Ascending aorta (tissue), 2 donors: ENCODE results near the gene FGF12. TPM values are rescaled to one million over a fixed set of nuclear protein-coding genes. Genes with fewer than 3 reads are reported as not detected.

Experiments used
- DNase-seq, 2 donors: peaks; one replicate each; pipeline ENCODE4 v3.0.0-alpha.2; 2019; ENCODE audit warnings: low spot score in 2 of 2
- H3K27ac ChIP-seq, 2 donors: fragments of 200-600 bp; sonication (generic); one replicate each; pipeline ENCODE4 v1.5.1; 2016 to 2017; ENCODE audit warnings: mild to moderate bottlenecking in 1 of 2
- H3K27me3 ChIP-seq: fragments of 200-600 bp; sonication (generic); one replicate; pipeline ENCODE4 v1.5.1; 2017
- H3K36me3 ChIP-seq, 2 donors: fragments of 200-600 bp; sonication (generic); one replicate each; pipeline ENCODE4 v1.5.1; 2016
- H3K4me1 ChIP-seq, 2 donors: fragments of 200-600 bp; sonication (generic); one replicate each; pipeline ENCODE4 v1.5.1; 2016 to 2017; ENCODE audit warnings: mild to moderate bottlenecking in 1 of 2
- H3K4me3 ChIP-seq, 2 donors: fragments of 200-600 bp; sonication (generic); one replicate each; pipeline ENCODE4 v1.5.1; 2016 to 2017; ENCODE audit warnings: mild to moderate bottlenecking in 1 of 2
- H3K9me3 ChIP-seq, 2 donors: fragments of 200-600 bp; sonication (generic); one replicate each; pipeline ENCODE4 v1.5.1; 2016
- CTCF ChIP-seq, 3 experiments: fragments of 200-600 bp in 2 of 3; fragments of 450-650 bp in 1 of 3; sonication (generic) in 2 of 3; IDR thresholded peaks; one replicate each; pipeline ENCODE4 v1.5.1; 2016 to 2019; ENCODE audit warnings: antibody characterized with exemption in 3 of 3, mild to moderate bottlenecking in 1 of 3, moderate library complexity in 1 of 3
- intact Hi-C: fragments of 100-400 bp; cut with DNase I; formaldehyde crosslinking; loops from one replicate; pipeline ENCODE4 v1.15.1; 2023
- total RNA-seq: library from RNA; depleted of rRNA; stranded (reverse); fragments of >200 nt; gene quantifications from one replicate; pipeline ENCODE4 v1.1.0, GENCODE V29; 2016

The FGF12 gene
- total RNA-seq, 1 donor from 2014 or later = 0.43 TPM

GRCh38 chr3:192684151-192684550 lies 43.2 kb downstream of the FGF12 start:
- intact Hi-C loops = no loop called here
- DNase-seq = no peak
- no peak overlapping the region for H3K27ac ChIP-seq
- H3K36me3 ChIP-seq = no peaks in the 10 kb centered on the region
- H3K27me3 ChIP-seq = no peaks in the 10 kb centered on the region
- TF ChIP-seq CTCF (IDR thresholded peaks at IDR 0.05) = no peak
- no peaks in the 10 kb centered on the region for H3K4me1 ChIP-seq
- H3K4me3 ChIP-seq = no peak overlapping the region
- no peaks in the 10 kb centered on the region for H3K9me3 ChIP-seq

- intact Hi-C loops = no loop called here
- TF ChIP-seq CTCF (IDR thresholded peaks at IDR 0.05) = no peak
- H3K27ac ChIP-seq = no peak overlapping the region
- no peaks in the 10 kb centered on the region for H3K36me3 ChIP-seq
- no peaks in the 10 kb centered on the region for H3K4me1 ChIP-seq
- DNase-seq = no peak
- no peaks in the 10 kb centered on the region for H3K9me3 ChIP-seq
- H3K27me3 ChIP-seq = no peaks in the 10 kb centered on the region
- no peak overlapping the region for H3K4me3 ChIP-seq
These were observed 51.2 kb downstream of the FGF12 start for GRCh38 chr3:192675958-192676649.

- H3K9me3 ChIP-seq = no peaks in the 10 kb centered on the region
- H3K27ac ChIP-seq = no peak overlapping the region
- no peak for TF ChIP-seq CTCF (IDR thresholded peaks at IDR 0.05)
- no peak for DNase-seq
- no peaks in the 10 kb centered on the region for H3K27me3 ChIP-seq
- no peaks in the 10 kb centered on the region for H3K4me1 ChIP-seq
- H3K36me3 ChIP-seq = no peaks in the 10 kb centered on the region
- intact Hi-C loops = no loop called here
- H3K4me3 ChIP-seq = no peak overlapping the region
These were observed 71.7 kb downstream of the FGF12 start for GRCh38 chr3:192655628-192656027.

- no peak for TF ChIP-seq CTCF (IDR thresholded peaks at IDR 0.05)
- no peak overlapping the region for H3K27ac ChIP-seq
- H3K36me3 ChIP-seq = no peaks in the 10 kb centered on the region
- no peak for DNase-seq
- no peaks in the 10 kb centered on the region for H3K4me1 ChIP-seq
- H3K27me3 ChIP-seq = no peaks in the 10 kb centered on the region
- H3K4me3 ChIP-seq = no peak overlapping the region
- H3K9me3 ChIP-seq = no peaks in the 10 kb centered on the region
- intact Hi-C loops = no loop called here
These were observed 72.3 kb downstream of the FGF12 start for GRCh38 chr3:192655040-192655439.

- TF ChIP-seq CTCF (IDR thresholded peaks at IDR 0.05) = no peak
- Histone ChIP-seq H3K9me3 (no peaks in the 10 kb centered on the region), H3K27me3 (no peaks in the 10 kb centered on the region), H3K4me3 (no peak overlapping the region), H3K36me3 (no peaks in the 10 kb centered on the region), H3K4me1 (no peaks in the 10 kb centered on the region), H3K27ac (no peak overlapping the region)
- no peak for DNase-seq
- intact Hi-C loops = no loop called here
These were observed 73.5 kb downstream of the FGF12 start for GRCh38 chr3:192653862-192654261.

GRCh38 chr3:192652727-192653126 lies 74.6 kb downstream of the FGF12 start:
- Histone ChIP-seq H3K4me3 (no peak overlapping the region), H3K9me3 (no peaks in the 10 kb centered on the region), H3K27ac (no peak overlapping the region), H3K27me3 (no peaks in the 10 kb centered on the region), H3K4me1 (no peaks in the 10 kb centered on the region), H3K36me3 (no peaks in the 10 kb centered on the region)
- no peak for TF ChIP-seq CTCF (IDR thresholded peaks at IDR 0.05)
- intact Hi-C loops = no loop called here
- DNase-seq = no peak
